ENCODE data around the gene TECPR1.

DNA sequence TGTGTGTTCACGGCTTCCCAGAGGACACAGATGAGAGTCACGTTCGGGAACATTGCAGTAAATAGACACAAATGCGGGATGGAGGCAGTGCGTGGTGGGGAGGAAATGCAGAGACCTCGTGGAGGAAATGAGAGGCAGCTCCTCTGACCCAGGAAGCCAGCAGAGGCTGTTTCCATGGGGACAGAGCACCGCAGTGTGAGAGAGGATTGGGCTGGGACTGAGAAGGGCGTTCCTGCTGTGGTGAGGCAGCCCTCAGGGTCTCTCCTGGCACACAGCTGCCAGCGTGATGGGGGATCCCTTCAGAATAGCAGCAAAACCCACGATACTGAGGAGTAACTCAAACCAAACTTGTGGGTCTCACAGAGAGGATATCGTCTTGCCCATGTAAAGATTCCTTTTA, 62.5 kb downstream of the TECPR1 start:
- TF ChIP-seq SUZ12 (IDR thresholded peaks at IDR 0.05; ENCODE audit: extremely low read depth, insufficient read depth, insufficient read length) (no peak), YY1 (IDR thresholded peaks at IDR 0.05; ENCODE audit: insufficient read depth, insufficient read length) (no peak), ZNF274 (IDR thresholded peaks at IDR 0.05; ENCODE audit: low read depth, low read length) (no peak)

All from NT2/D1 (cell line).